ENCODE measurements around the gene HSD3B1. TPM values are rescaled to one million over a fixed set of nuclear protein-coding genes. Genes with fewer than 3 reads are reported as not detected.

Gene HSD3B1
- total RNA-seq, 1 experiment from 2014 or later: not detected

GRCh38 chr1:119515221-119515620, 8.2 kb downstream of the HSD3B1 start:
- H3K9me3 Mint-ChIP-seq: no peaks in the 10 kb centered on the region
- H3K4me1 Mint-ChIP-seq: no peaks in the 10 kb centered on the region
- TF ChIP-seq ZBTB43 (CRISPR knock-in tag; IDR thresholded peaks at IDR 0.05): no peak
- no peak for TF ChIP-seq E2F4 (CRISPR knock-in tag; IDR thresholded peaks at IDR 0.05; ENCODE audit: borderline replicate concordance, low read depth)
- no peak for TF ChIP-seq MAX (CRISPR knock-in tag; IDR thresholded peaks at IDR 0.05)
- no peak for TF ChIP-seq ZNF423 (CRISPR knock-in tag; IDR thresholded peaks at IDR 0.05)
- no peak for TF ChIP-seq E2F5 (CRISPR knock-in tag; IDR thresholded peaks at IDR 0.05)
- TF ChIP-seq PREB (CRISPR knock-in tag; IDR thresholded peaks at IDR 0.05; ENCODE audit: borderline replicate concordance): no peak
- no peak for TF ChIP-seq RORB (CRISPR knock-in tag; IDR thresholded peaks at IDR 0.05)
- TF ChIP-seq FOXP1 (CRISPR knock-in tag; IDR thresholded peaks at IDR 0.05; ENCODE audit: borderline replicate concordance): no peak
- no peak for TF ChIP-seq ZNF317 (CRISPR knock-in tag; IDR thresholded peaks at IDR 0.05; ENCODE audit: borderline replicate concordance, low read depth)
- TF ChIP-seq KAT7 (CRISPR knock-in tag; IDR thresholded peaks at IDR 0.05; ENCODE audit: borderline replicate concordance): no peak
- TF ChIP-seq ZNF396 (CRISPR knock-in tag; IDR thresholded peaks at IDR 0.05; ENCODE audit: borderline replicate concordance): no peak
- no peak for TF ChIP-seq ZNF532 (CRISPR knock-in tag; IDR thresholded peaks at IDR 0.05; ENCODE audit: borderline replicate concordance)
- TF ChIP-seq ATF2 (CRISPR knock-in tag; IDR thresholded peaks at IDR 0.05; ENCODE audit: borderline replicate concordance, low read depth): no peak
- TF ChIP-seq GABPB1 (CRISPR knock-in tag; IDR thresholded peaks at IDR 0.05): no peak
- TF ChIP-seq, protein P1, sequence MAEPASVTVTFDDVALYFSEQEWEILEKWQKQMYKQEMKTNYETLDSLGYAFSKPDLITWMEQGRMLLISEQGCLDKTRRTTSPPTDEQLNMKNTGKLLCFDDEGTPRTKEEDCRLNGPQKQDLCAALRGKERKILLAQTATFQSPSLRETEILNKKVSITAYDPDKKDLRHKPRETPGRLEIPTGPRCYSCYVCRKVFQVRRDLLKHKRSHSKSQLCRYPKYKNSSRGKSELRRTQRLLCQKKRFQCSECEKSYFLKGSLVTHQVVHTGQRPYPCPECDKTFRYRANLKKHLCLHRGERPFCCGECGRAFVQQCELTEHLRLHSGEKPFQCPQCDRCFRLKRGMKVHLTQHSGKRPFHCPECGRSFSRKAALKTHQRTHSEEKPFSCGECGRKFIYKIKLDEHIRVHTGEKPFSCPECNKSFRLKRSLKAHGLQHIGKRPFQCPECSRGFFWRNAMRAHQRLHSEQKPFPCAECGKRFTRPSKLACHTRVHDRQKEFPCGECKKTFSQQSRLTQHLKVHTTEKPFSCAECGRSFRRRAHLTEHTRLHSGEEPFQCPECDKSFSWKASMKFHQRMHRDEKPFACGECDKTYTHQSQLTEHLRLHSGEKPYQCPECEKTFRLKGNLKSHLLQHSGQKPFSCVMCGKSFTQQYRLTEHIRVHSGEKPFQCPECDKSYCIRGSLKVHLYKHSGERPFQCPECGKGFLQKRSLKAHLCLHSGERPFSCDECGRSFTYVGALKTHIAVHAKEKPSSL (CRISPR knock-in tag; conservative IDR thresholded peaks at IDR 0.05): no peak
- no peak for TF ChIP-seq NFYB (CRISPR knock-in tag; conservative IDR thresholded peaks at IDR 0.05; ENCODE audit: low read depth)
- no peak for TF ChIP-seq GTF2I (CRISPR knock-in tag; conservative IDR thresholded peaks at IDR 0.05)
- no peak for TF ChIP-seq NFATC4 (CRISPR knock-in tag; IDR thresholded peaks at IDR 0.05)
- DNase-seq (ENCODE audit: low spot score) (no peak), ATAC-seq (no peak)
- peaks cover 3% of the 10 kb centered on the region; the same call in 1 of the 2 replicates for H3K27me3 Mint-ChIP-seq (ENCODE audit: low read depth)
- H3K36me3 Mint-ChIP-seq: no peaks in the 10 kb centered on the region
- POLR2A ChIA-PET: no interaction called here
- CTCF ChIA-PET: interaction anchor here (3.0 kb wide), 1 partner anchor 29 kb away, joined by 24 read pairs; no protein-coding TSS in a partner anchor
- no peak overlapping the region for H3K27ac Mint-ChIP-seq
- H3K4me3 Mint-ChIP-seq: no peak overlapping the region

Measured in WTC11 (cell line).